Measurements from ENCODE around the gene VWA2.
A peak's percentile ranks its signal among the peaks of the same experiment; 100 is the strongest.

The VWA2 gene

DNA sequence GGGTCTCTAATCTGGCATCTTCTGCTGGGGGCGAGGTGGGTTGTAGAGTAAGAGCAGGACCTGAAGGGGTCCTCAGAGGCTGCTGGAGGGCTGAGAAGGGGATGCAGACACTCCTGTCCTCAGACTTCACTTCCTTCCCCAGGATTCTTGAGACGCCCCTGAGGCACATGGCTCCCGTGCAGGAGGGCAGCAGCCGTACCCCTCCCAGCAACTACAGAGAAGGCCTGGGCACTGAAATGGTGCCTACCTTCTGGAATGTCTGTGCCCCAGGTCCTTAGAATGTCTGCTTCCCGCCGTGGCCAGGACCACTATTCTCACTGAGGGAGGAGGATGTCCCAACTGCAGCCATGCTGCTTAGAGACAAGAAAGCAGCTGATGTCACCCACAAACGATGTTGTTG is 52.0 kb downstream of the VWA2 start:
- Histone ChIP-seq H3K27ac (ENCODE audit: low read depth in 2 of 2, low read length in 2 of 2) (no peak overlapping the region), H3K9me3 (ENCODE audit: control insufficient read depth in 2 of 2, low read length in 2 of 2) (peaks cover 6 to 7% of the 10 kb centered on the region in 2 donors), H3K27me3 (ENCODE audit: control insufficient read depth in 2 of 2, insufficient read depth in 2 of 2, low read length in 2 of 2) (no peaks in the 10 kb centered on the region), H3K9ac (ENCODE audit: low read depth in 1 of 2, low read length in 2 of 2) (no peak overlapping the region), H3K4me1 (ENCODE audit: control insufficient read depth in 2 of 2, insufficient read depth in 2 of 2, low read length in 2 of 2) (no peaks in the 10 kb centered on the region), H3K4me3 (ENCODE audit: low read length in 2 of 2) (no peak overlapping the region), H3K36me3 (ENCODE audit: control insufficient read depth in 2 of 2, insufficient read depth in 2 of 2, low read length in 2 of 2) (peaks cover 7 to 8% of the 10 kb centered on the region in 2 donors)

DNA sequence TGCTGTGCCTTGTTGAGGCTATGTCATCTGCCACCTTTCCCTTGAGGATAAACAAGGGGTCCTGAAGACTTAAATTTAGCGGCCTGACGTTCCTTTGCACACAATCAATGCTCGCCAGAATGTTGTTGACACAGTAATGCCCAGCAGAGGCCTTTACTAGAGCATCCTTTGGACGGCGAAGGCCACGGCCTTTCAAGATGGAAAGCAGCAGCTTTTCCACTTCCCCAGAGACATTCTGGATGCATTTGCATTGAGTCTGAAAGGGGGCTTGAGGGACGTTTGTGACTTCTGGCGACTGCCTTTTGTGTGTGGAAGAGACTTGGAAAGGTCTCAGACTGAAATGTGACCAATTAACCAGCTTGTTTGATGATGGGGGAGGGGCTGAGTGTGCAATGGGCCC is 52.5 kb downstream of the VWA2 start:
- Histone ChIP-seq H3K9me3 (ENCODE audit: control insufficient read depth in 2 of 2, low read length in 2 of 2) (peaks cover 7 to 10% of the 10 kb centered on the region in 2 donors), H3K27me3 (ENCODE audit: control insufficient read depth in 2 of 2, insufficient read depth in 2 of 2, low read length in 2 of 2) (no peaks in the 10 kb centered on the region), H3K9ac (ENCODE audit: low read depth in 1 of 2, low read length in 2 of 2) (no peak overlapping the region), H3K4me1 (ENCODE audit: control insufficient read depth in 2 of 2, insufficient read depth in 2 of 2, low read length in 2 of 2) (no peaks in the 10 kb centered on the region), H3K27ac (ENCODE audit: low read depth in 2 of 2, low read length in 2 of 2) (no peak overlapping the region), H3K4me3 (ENCODE audit: low read length in 2 of 2) (no peak overlapping the region), H3K36me3 (ENCODE audit: control insufficient read depth in 2 of 2, insufficient read depth in 2 of 2, low read length in 2 of 2) (peaks cover 10 to 13% of the 10 kb centered on the region in 2 donors)

DNA sequence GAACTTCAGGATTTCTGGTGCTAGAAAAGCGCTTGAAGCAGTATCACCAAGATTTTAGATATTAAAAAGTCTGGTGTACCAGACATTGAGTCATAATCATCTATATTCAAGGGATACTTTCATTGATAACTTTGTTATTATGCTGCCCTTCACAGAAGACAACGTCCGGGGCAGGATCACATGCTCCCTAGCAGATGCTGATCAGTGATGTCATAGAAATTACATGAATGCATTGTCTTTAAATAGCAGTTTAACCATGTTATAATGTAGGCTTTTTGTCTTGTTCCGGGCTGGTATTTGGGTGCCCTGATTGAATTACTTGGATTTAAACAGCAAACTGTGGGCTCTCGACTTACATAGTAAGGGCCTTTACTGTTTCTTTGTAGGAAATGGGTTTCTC is 54.0 kb downstream of the VWA2 start:
- Histone ChIP-seq H3K27ac (ENCODE audit: low read depth in 2 of 2, low read length in 2 of 2) (no peak overlapping the region), H3K9ac (ENCODE audit: low read depth in 1 of 2, low read length in 2 of 2) (no peak overlapping the region), H3K27me3 (ENCODE audit: control insufficient read depth in 2 of 2, insufficient read depth in 2 of 2, low read length in 2 of 2) (no peaks in the 10 kb centered on the region), H3K9me3 (ENCODE audit: control insufficient read depth in 2 of 2, low read length in 2 of 2) (peaks cover 7 to 10% of the 10 kb centered on the region in 2 donors), H3K4me3 (ENCODE audit: low read length in 2 of 2) (no peak overlapping the region), H3K36me3 (ENCODE audit: control insufficient read depth in 2 of 2, insufficient read depth in 2 of 2, low read length in 2 of 2) (peaks cover 19% of the 10 kb centered on the region in 2 donors), H3K4me1 (ENCODE audit: control insufficient read depth in 2 of 2, insufficient read depth in 2 of 2, low read length in 2 of 2) (no peaks in the 10 kb centered on the region)

DNA sequence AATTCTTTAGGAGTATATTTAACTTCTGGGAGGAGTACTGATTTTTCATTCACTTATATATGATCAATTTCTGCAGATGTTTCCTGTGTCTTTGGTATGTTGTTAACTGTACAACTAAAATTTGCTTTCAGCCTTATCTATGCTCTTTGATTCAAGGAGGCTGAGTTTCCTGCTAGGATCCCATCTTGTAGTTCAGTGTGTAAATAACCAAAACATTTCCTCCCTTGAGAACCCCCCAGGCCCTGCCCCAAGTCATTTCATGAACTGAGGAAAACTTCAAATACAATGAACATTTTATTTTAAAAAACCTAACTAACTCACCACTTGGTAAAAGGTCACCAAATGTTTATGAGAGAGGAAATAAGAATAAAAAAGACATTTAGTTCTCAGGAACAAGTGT is 55.5 kb downstream of the VWA2 start:
- peaks cover 19% of the 10 kb centered on the region in 2 donors for H3K36me3 ChIP-seq (ENCODE audit: control insufficient read depth in 2 of 2, insufficient read depth in 2 of 2, low read length in 2 of 2)
- peaks cover 7 to 10% of the 10 kb centered on the region in 2 donors for H3K9me3 ChIP-seq (ENCODE audit: control insufficient read depth in 2 of 2, low read length in 2 of 2)
- H3K4me1 ChIP-seq (ENCODE audit: control insufficient read depth in 2 of 2, insufficient read depth in 2 of 2, low read length in 2 of 2): no peaks in the 10 kb centered on the region
- H3K27ac ChIP-seq (ENCODE audit: low read depth in 2 of 2, low read length in 2 of 2): no peak overlapping the region
- no peak overlapping the region for H3K4me3 ChIP-seq (ENCODE audit: low read length in 2 of 2)
- no peaks in the 10 kb centered on the region for H3K27me3 ChIP-seq (ENCODE audit: control insufficient read depth in 2 of 2, insufficient read depth in 2 of 2, low read length in 2 of 2)
- no peak overlapping the region for H3K9ac ChIP-seq (ENCODE audit: low read depth in 1 of 2, low read length in 2 of 2)

DNA sequence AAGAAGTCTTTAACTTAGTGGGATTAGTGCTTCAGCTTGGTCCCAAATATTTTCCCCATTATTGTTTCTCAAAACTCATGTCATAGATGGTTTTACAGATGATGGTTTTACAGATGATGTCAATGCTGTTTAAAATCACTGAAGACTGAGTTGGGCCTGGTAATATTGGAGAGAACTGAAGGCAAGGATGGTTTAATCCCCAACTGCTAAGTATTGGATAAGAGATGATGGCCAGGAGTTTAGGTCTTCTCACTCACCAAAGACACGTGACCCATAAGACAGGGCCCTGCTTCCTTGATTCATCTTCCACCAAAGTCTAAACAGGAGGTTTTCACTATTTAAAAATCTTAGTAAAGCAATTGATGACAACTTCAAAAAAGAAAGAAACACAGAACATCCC is 56.3 kb downstream of the VWA2 start:
- no peaks in the 10 kb centered on the region for H3K27me3 ChIP-seq (ENCODE audit: control insufficient read depth in 2 of 2, insufficient read depth in 2 of 2, low read length in 2 of 2)
- H3K4me1 ChIP-seq (ENCODE audit: control insufficient read depth in 2 of 2, insufficient read depth in 2 of 2, low read length in 2 of 2): no peaks in the 10 kb centered on the region
- H3K27ac ChIP-seq (ENCODE audit: low read depth in 2 of 2, low read length in 2 of 2): no peak overlapping the region
- no peak overlapping the region for H3K9ac ChIP-seq (ENCODE audit: low read depth in 1 of 2, low read length in 2 of 2)
- H3K9me3 ChIP-seq (ENCODE audit: control insufficient read depth in 2 of 2, low read length in 2 of 2): peaks cover 7 to 10% of the 10 kb centered on the region in 2 donors
- peaks cover 22 to 24% of the 10 kb centered on the region in 2 donors for H3K36me3 ChIP-seq (ENCODE audit: control insufficient read depth in 2 of 2, insufficient read depth in 2 of 2, low read length in 2 of 2)
- no peak overlapping the region for H3K4me3 ChIP-seq (ENCODE audit: low read length in 2 of 2)

DNA sequence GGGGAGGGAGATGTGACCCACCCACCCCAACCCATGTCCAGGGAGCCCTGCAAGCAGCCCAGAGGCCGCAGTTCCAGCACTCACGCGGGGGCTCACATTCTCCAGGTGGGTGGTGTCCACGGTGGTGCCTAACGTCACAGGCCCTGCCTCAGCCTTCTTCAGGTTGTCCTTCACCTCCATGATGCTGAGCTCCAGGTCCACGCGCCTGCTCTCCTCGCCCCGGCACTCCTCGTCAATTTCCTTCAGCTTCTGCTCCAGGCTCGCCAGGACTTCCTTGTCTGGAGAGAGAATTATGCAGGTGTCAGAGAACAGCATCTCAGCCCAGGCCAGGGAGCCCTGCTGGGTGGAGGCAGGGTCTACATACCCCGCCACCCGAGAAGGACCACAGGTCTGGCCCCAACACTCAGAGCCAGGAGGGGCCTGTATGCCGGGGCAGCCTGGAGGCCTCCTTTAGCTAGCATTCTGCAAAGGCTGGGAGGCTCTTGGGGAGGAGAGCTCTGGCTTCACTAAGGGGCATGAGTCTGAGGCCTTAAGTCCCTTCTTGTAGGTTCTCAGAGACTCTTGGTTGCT is 58.2 kb downstream of the VWA2 start:
- Histone ChIP-seq H3K4me1 (ENCODE audit: control insufficient read depth in 2 of 2, insufficient read depth in 2 of 2, low read length in 2 of 2) (no peaks in the 10 kb centered on the region), H3K27me3 (ENCODE audit: control insufficient read depth in 2 of 2, insufficient read depth in 2 of 2, low read length in 2 of 2) (no peaks in the 10 kb centered on the region), H3K9me3 (ENCODE audit: control insufficient read depth in 2 of 2, low read length in 2 of 2) (peaks cover 7 to 10% of the 10 kb centered on the region in 2 donors), H3K9ac (ENCODE audit: low read depth in 1 of 2, low read length in 2 of 2) (no peak overlapping the region), H3K27ac (ENCODE audit: low read depth in 2 of 2, low read length in 2 of 2) (no peak overlapping the region), H3K4me3 (ENCODE audit: low read length in 2 of 2) (no peak overlapping the region), H3K36me3 (ENCODE audit: control insufficient read depth in 2 of 2, insufficient read depth in 2 of 2, low read length in 2 of 2) (peaks cover 23 to 24% of the 10 kb centered on the region in 2 donors)

DNA sequence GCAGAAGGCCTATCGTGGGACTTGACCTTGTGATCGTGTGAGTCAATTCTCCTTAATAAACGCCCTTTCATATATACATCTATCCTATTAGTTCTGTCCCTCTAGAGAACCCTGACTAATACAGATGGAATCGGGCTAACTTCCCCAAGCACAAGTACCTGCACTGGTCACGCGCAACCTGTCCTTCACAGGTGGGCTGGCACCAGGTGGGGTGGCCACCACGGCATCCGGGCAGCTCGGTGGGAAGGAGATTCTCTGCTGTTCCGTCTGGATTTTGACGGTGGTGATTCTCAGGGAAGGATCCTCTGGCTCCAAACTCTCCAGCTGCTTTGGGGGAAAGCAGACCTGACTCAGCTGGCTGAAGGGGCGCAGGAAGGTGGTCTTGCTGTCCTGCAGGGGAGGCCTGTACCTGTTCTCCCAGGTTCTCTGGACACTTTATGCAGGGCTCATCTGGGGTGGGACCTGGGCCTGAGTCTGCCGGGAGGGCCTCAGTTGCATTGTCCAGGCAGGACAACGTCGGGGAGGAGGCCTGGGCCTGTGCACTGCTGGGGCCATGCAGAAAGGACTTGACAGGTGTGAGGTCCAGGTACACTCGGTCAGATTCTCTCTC is 61.1 kb downstream of the VWA2 start:
- H3K9me3 ChIP-seq (ENCODE audit: control insufficient read depth in 2 of 2, low read length in 2 of 2): peaks cover 7 to 10% of the 10 kb centered on the region in 2 donors
- no peaks in the 10 kb centered on the region for H3K27me3 ChIP-seq (ENCODE audit: control insufficient read depth in 2 of 2, insufficient read depth in 2 of 2, low read length in 2 of 2)
- H3K4me1 ChIP-seq (ENCODE audit: control insufficient read depth in 2 of 2, insufficient read depth in 2 of 2, low read length in 2 of 2): peaks cover 6 to 8% of the 10 kb centered on the region in 2 donors
- no peak overlapping the region for H3K9ac ChIP-seq (ENCODE audit: low read depth in 1 of 2, low read length in 2 of 2)
- no peak overlapping the region for H3K27ac ChIP-seq (ENCODE audit: low read depth in 2 of 2, low read length in 2 of 2)
- H3K36me3 ChIP-seq (ENCODE audit: control insufficient read depth in 2 of 2, insufficient read depth in 2 of 2, low read length in 2 of 2): peaks cover 23 to 24% of the 10 kb centered on the region in 2 donors
- no peak overlapping the region for H3K4me3 ChIP-seq (ENCODE audit: low read length in 2 of 2)

DNA sequence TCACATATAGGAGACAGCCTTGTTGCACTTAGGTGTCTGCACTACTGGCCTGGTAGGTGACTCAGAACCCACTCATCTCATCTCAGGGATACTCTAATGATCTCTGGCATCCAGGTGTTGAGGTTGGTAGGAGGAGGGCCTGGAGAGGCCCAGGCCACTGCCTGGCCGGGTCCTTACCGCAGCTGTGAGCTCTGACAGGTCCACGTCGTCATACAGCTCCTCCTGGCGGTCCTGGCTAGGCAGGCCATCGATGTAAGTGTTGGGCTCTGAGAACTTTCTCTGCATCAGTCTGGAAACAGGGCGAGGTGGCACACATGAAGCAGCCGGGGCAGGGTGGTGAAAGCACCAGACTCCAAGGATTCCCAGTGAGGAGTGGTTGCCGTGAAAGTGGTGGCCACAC is 62.1 kb downstream of the VWA2 start:
- Histone ChIP-seq H3K4me3 (ENCODE audit: low read length in 2 of 2) (no peak overlapping the region), H3K9me3 (ENCODE audit: control insufficient read depth in 2 of 2, low read length in 2 of 2) (peaks cover under 1 to 2% of the 10 kb centered on the region in 2 donors), H3K27me3 (ENCODE audit: control insufficient read depth in 2 of 2, insufficient read depth in 2 of 2, low read length in 2 of 2) (no peaks in the 10 kb centered on the region), H3K9ac (ENCODE audit: low read depth in 1 of 2, low read length in 2 of 2) (no peak overlapping the region), H3K36me3 (ENCODE audit: control insufficient read depth in 2 of 2, insufficient read depth in 2 of 2, low read length in 2 of 2) (peaks cover 15% of the 10 kb centered on the region in 2 donors), H3K4me1 (ENCODE audit: control insufficient read depth in 2 of 2, insufficient read depth in 2 of 2, low read length in 2 of 2) (peaks cover 6 to 8% of the 10 kb centered on the region in 2 donors), H3K27ac (ENCODE audit: low read depth in 2 of 2, low read length in 2 of 2) (no peak overlapping the region)

DNA sequence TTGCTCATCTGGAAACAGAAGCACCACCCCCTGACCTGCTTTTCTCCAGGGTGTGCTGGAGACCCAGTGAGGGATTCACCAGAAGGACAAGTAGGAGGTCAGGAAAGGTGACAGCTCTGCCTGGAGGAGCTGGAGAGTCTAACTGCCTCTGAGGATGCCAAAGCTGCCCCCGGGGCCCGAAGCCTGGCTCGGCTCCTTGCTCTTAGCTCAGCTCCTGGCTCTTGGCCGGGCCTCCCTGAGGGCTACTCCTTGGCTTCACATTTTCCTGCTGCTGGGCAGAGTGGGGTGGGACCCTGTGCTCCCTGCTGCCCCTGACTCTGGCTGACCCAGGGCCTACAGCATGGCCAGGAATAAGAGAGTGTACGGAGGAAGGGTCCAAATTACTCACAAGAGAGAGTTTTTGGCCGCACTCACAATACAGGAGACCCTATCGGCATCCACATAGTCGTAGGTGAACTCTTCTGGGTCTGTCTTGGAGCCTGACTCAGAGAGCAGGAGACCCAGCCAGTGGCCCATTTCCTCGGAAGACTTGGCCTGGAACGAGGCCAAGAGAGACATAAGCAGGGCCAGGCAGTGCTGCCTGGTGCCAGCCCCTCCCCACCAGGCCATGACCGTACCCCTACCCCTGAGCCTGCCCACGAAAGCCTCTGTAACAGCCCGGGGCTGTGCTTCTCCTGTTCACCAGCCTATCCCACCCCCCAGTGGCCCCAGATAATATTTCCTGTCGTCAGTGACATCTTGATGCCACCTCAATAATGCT is 63.1 kb downstream of the VWA2 start:
- Histone ChIP-seq H3K4me3 (ENCODE audit: low read length in 2 of 2) (no peak overlapping the region), H3K9me3 (ENCODE audit: control insufficient read depth in 2 of 2, low read length in 2 of 2) (no peaks in the 10 kb centered on the region), H3K27me3 (ENCODE audit: control insufficient read depth in 2 of 2, insufficient read depth in 2 of 2, low read length in 2 of 2) (no peaks in the 10 kb centered on the region), H3K36me3 (ENCODE audit: control insufficient read depth in 2 of 2, insufficient read depth in 2 of 2, low read length in 2 of 2) (peaks cover 6 to 8% of the 10 kb centered on the region in 2 donors), H3K4me1 (ENCODE audit: control insufficient read depth in 2 of 2, insufficient read depth in 2 of 2, low read length in 2 of 2) (peaks cover 6 to 8% of the 10 kb centered on the region in 2 donors), H3K27ac (ENCODE audit: low read depth in 2 of 2, low read length in 2 of 2) (no peak overlapping the region), H3K9ac (ENCODE audit: low read depth in 1 of 2, low read length in 2 of 2) (no peak overlapping the region)

DNA sequence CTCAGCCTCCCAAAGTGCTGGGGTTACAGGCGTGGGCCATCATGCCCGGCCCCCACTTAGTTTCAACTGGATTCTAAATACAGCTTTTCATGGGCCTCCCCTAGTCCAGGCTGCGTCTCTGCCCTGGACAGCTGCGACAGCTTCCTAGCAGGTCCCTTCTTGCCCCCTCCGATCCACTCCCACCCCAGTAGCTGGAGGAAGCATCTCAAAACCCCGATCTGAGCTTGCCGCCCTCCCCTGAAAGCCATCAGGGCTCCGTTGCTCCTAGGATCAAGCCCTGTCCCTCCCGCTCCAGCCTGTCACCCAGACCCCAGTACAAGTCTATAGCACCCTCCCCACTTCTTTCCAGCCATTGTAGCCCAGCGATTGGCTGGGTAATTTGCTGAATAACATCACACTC is 64.5 kb downstream of the VWA2 start:
- no peak overlapping the region for H3K4me3 ChIP-seq (ENCODE audit: low read length in 2 of 2)
- peaks cover 4 to 5% of the 10 kb centered on the region in 2 donors for H3K36me3 ChIP-seq (ENCODE audit: control insufficient read depth in 2 of 2, insufficient read depth in 2 of 2, low read length in 2 of 2)
- no peak overlapping the region for H3K9ac ChIP-seq (ENCODE audit: low read depth in 1 of 2, low read length in 2 of 2)
- H3K27ac ChIP-seq (ENCODE audit: low read depth in 2 of 2, low read length in 2 of 2): peak overlapping the region in 1 of 2 donors; percentile 25
- H3K9me3 ChIP-seq (ENCODE audit: control insufficient read depth in 2 of 2, low read length in 2 of 2): no peaks in the 10 kb centered on the region
- H3K4me1 ChIP-seq (ENCODE audit: control insufficient read depth in 2 of 2, insufficient read depth in 2 of 2, low read length in 2 of 2): peaks cover 6 to 8% of the 10 kb centered on the region in 2 donors
- H3K27me3 ChIP-seq (ENCODE audit: control insufficient read depth in 2 of 2, insufficient read depth in 2 of 2, low read length in 2 of 2): no peaks in the 10 kb centered on the region

Data from mucosa of rectum (tissue), 2 donors.